Astrocyte (in vitro differentiated cells and primary cell): ENCODE results near the gene SUSD4. TPM values are rescaled to one million over a fixed set of nuclear protein-coding genes. Genes with fewer than 3 reads are reported as not detected.

Experiments
- DNase-seq: peaks from one replicate; pipeline ENCODE4 v3.0.0-alpha.2; 2010; ENCODE audit warnings: low read depth
- FAIRE-seq: peaks from 2 replicates; lab custom pipeline; 2011; peaks lifted over from hg19 to GRCh38; lab: Jason Lieb, UNC
- H2AFZ ChIP-seq: 2 replicates; pipeline ENCODE4 v1.6.0; 2012; ENCODE audit warnings: low read depth, low read length, inconsistent platforms
- H3K27ac ChIP-seq: 2 replicates; pipeline ENCODE4 v1.5.1; 2011; ENCODE audit warnings: low read depth, low read length, inconsistent platforms
- H3K27me3 ChIP-seq: 2 replicates; pipeline ENCODE4 v1.6.0; 2011; ENCODE audit warnings: low read length, inconsistent platforms; ENCODE audit not compliant: insufficient read depth
- H3K36me3 ChIP-seq: 2 replicates; pipeline ENCODE4 v1.5.1; 2011; ENCODE audit warnings: low read length, inconsistent platforms; ENCODE audit not compliant: insufficient read depth
- H3K4me1 ChIP-seq: 2 replicates; pipeline ENCODE4 v1.5.1; 2011; ENCODE audit warnings: low read length, inconsistent platforms; ENCODE audit not compliant: insufficient read depth
- H3K4me2 ChIP-seq: 2 replicates; pipeline ENCODE4 v1.6.0; 2012; ENCODE audit warnings: low read length, inconsistent platforms
- H3K4me3 ChIP-seq: 2 replicates; pipeline ENCODE4 v1.5.1; 2011; ENCODE audit warnings: low read depth, mild to moderate bottlenecking, low read length, inconsistent platforms; ENCODE audit not compliant: insufficient read depth
- H3K79me2 ChIP-seq: 2 replicates; pipeline ENCODE4 v1.6.0; 2012; ENCODE audit warnings: mild to moderate bottlenecking, low read length, inconsistent platforms; ENCODE audit not compliant: insufficient read depth
- H3K9ac ChIP-seq: 2 replicates; pipeline ENCODE4 v1.6.0; 2012; ENCODE audit warnings: mild to moderate bottlenecking, low read length, inconsistent platforms
- H3K9me3 ChIP-seq: 2 replicates; pipeline ENCODE4 v1.5.1; 2012; ENCODE audit warnings: low read depth, mild to moderate bottlenecking, low read length, inconsistent platforms; ENCODE audit not compliant: insufficient read depth
- H4K20me1 ChIP-seq: 2 replicates; pipeline ENCODE4 v1.6.0; 2012; ENCODE audit warnings: low read length, inconsistent platforms; ENCODE audit not compliant: insufficient read depth
- H3K27ac Mint-ChIP-seq: one replicate; pipeline ENCODE4 v1.8.0; 2021; ENCODE audit warnings: mild to moderate bottlenecking, mixed read lengths; ENCODE audit not compliant: unreplicated experiment
- H3K27me3 Mint-ChIP-seq: one replicate; pipeline ENCODE4 v1.8.0; 2021; ENCODE audit warnings: low read depth, mixed read lengths; ENCODE audit not compliant: unreplicated experiment
- H3K36me3 Mint-ChIP-seq: one replicate; pipeline ENCODE4 v1.8.0; 2021; ENCODE audit warnings: low read depth, mixed read lengths; ENCODE audit not compliant: unreplicated experiment
- H3K4me1 Mint-ChIP-seq: one replicate; pipeline ENCODE4 v1.8.0; 2021; ENCODE audit warnings: low read depth, mixed read lengths; ENCODE audit not compliant: unreplicated experiment
- H3K4me3 Mint-ChIP-seq: one replicate; pipeline ENCODE4 v1.8.0; 2021; ENCODE audit warnings: mild to moderate bottlenecking, moderate library complexity, mixed read lengths; ENCODE audit not compliant: unreplicated experiment
- H3K9me3 Mint-ChIP-seq: one replicate; pipeline ENCODE4 v1.8.0; 2021; ENCODE audit warnings: mild to moderate bottlenecking, mixed read lengths; ENCODE audit not compliant: unreplicated experiment
- CTCF ChIP-seq: IDR thresholded peaks from 2 replicates; pipeline ENCODE4 v1.5.1; 2011; ENCODE audit warnings: low read depth, mild to moderate bottlenecking, inconsistent platforms, low read length, moderate library complexity; ENCODE audit not compliant: insufficient read depth
- EZH2 ChIP-seq: IDR thresholded peaks from 2 replicates; pipeline ENCODE4 v1.6.1; 2012; ENCODE audit warnings: mild to moderate bottlenecking, low read length, inconsistent platforms; ENCODE audit not compliant: insufficient read depth
- total RNA-seq: library from RNA; stranded (reverse); gene quantifications from 2 replicates; pipeline ENCODE4 v1.2.1, GENCODE V29; 2021

SUSD4 gene
- total RNA-seq, 1 donor from 2014 or later = 9.2 TPM

DNA sequence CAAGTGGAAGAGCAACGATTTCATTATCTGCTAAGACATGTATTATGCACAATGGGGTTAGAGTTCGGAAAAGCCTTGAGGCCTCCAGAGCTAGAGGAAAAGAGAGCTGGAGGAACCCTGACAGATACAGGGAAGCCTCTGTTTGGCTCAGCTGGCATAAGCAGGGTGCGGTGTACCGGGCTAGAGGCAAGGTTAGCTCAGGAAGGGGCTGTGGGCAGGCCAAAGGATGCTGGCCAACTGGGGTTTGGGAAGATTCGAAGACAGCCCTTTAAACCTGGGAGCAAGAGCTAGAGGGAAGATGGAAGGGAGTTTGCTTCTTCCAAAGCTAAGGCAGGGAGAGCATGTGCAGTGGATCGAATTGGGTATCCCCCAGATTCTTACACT lies 113.4 kb downstream of the SUSD4 start:
- H3K27ac Mint-ChIP-seq = no peak overlapping the region
- no peak overlapping the region for H3K4me3 ChIP-seq
- peaks cover 17% of the 10 kb centered on the region for H3K27me3 Mint-ChIP-seq
- no peaks in the 10 kb centered on the region for H3K4me1 ChIP-seq
- TF ChIP-seq EZH2 (no peak), CTCF (no peak)
- H3K4me1 Mint-ChIP-seq = no peaks in the 10 kb centered on the region
- no peaks in the 10 kb centered on the region for H3K27me3 ChIP-seq
- H3K9ac ChIP-seq = no peak overlapping the region
- DNase-seq = no peak
- H3K27ac ChIP-seq = no peak overlapping the region
- no peaks in the 10 kb centered on the region for H3K9me3 Mint-ChIP-seq
- no peak overlapping the region for H2AFZ ChIP-seq
- H3K36me3 ChIP-seq = no peaks in the 10 kb centered on the region
- H4K20me1 ChIP-seq = no peaks in the 10 kb centered on the region
- H3K36me3 Mint-ChIP-seq = peaks cover 8% of the 10 kb centered on the region
- no peak for FAIRE-seq
- no peaks in the 10 kb centered on the region for H3K9me3 ChIP-seq
- no peaks in the 10 kb centered on the region for H3K79me2 ChIP-seq
- H3K4me3 Mint-ChIP-seq = no peak overlapping the region
- H3K4me2 ChIP-seq = no peak overlapping the region

GRCh38 chr1:223249854-223250631 lies 113.9 kb downstream of the SUSD4 start:
- Mint-ChIP-seq H3K27me3 (peaks cover 20% of the 10 kb centered on the region), H3K27ac (no peak overlapping the region), H3K4me1 (no peaks in the 10 kb centered on the region), H3K36me3 (peaks cover 7% of the 10 kb centered on the region), H3K4me3 (no peak overlapping the region), H3K9me3 (no peaks in the 10 kb centered on the region)
- Histone ChIP-seq H4K20me1 (no peaks in the 10 kb centered on the region), H3K9ac (no peak overlapping the region), H3K4me2 (no peak overlapping the region), H3K9me3 (no peaks in the 10 kb centered on the region), H3K79me2 (no peaks in the 10 kb centered on the region), H3K36me3 (no peaks in the 10 kb centered on the region), H2AFZ (no peak overlapping the region), H3K4me1 (no peaks in the 10 kb centered on the region), H3K27ac (no peak overlapping the region), H3K4me3 (no peak overlapping the region), H3K27me3 (no peaks in the 10 kb centered on the region)
- no peak for TF ChIP-seq CTCF
- no peak for TF ChIP-seq EZH2
- FAIRE-seq (no peak), DNase-seq (no peak)

GRCh38 chr1:223248770-223249140 lies 115.2 kb downstream of the SUSD4 start:
- no peak overlapping the region for H3K27ac Mint-ChIP-seq

More at GRCh38 chr1:223248770-223249140, 115.2 kb downstream of the SUSD4 start:
- Histone ChIP-seq H3K27me3 (no peaks in the 10 kb centered on the region), H3K79me2 (no peaks in the 10 kb centered on the region), H3K9ac (no peak overlapping the region), H3K4me3 (no peak overlapping the region), H4K20me1 (no peaks in the 10 kb centered on the region), H3K27ac (no peak overlapping the region), H3K4me1 (no peaks in the 10 kb centered on the region), H3K36me3 (no peaks in the 10 kb centered on the region), H3K9me3 (no peaks in the 10 kb centered on the region), H3K4me2 (no peak overlapping the region), H2AFZ (no peak overlapping the region)
- Mint-ChIP-seq H3K9me3 (no peaks in the 10 kb centered on the region), H3K27me3 (peaks cover 17% of the 10 kb centered on the region), H3K4me1 (peaks cover 9% of the 10 kb centered on the region), H3K36me3 (peaks cover 7% of the 10 kb centered on the region), H3K4me3 (no peak overlapping the region)
- TF ChIP-seq CTCF (no peak), EZH2 (no peak)
- no peak for FAIRE-seq
- DNase-seq = no peak
